K562 (cell line): Measurements from ENCODE around the gene MAP7D1. TPM values are rescaled to one million over a fixed set of nuclear protein-coding genes. Genes with fewer than 3 reads are reported as not detected.
A peak's percentile ranks its signal among the peaks of the same experiment; 100 is the strongest.

ENCODE experiments used
- AFF1 ChIP-seq, 2 experiments: fragments of 450-650 bp; IDR thresholded peaks; 2 replicates each; pipeline ENCODE4 v1.6.1; 2018; ENCODE audit warnings: mild to moderate bottlenecking in 2 of 2, low read depth in 1 of 2; ENCODE audit not compliant: partially characterized antibody in 2 of 2
- CREB5 ChIP-seq: fragments of 250-450 bp; sonication (Bioruptor Pico); IDR thresholded peaks from 2 replicates; pipeline ENCODE4 v1.5.0; 2020; ENCODE audit warnings: mild to moderate bottlenecking
- HOXB6 ChIP-seq: fragments of 250-450 bp; sonication (Bioruptor Pico); IDR thresholded peaks from 2 replicates; pipeline ENCODE4 v1.5.1; 2022; ENCODE audit warnings: mild to moderate bottlenecking, borderline replicate concordance
- MAZ ChIP-seq, 2 experiments: fragments of 450-650 bp in 1 of 2; sonication (generic) in 1 of 2; formaldehyde crosslinking; IDR thresholded peaks in 1 of 2; conservative IDR thresholded peaks in 1 of 2; 2 replicates each; pipeline versions ENCODE4 v1.4.0 to v1.5.0; 2020; ENCODE audit warnings: mild to moderate bottlenecking in 1 of 2, missing genetic modification reagents in 1 of 2
- NFRKB ChIP-seq: fragments of 450-650 bp; IDR thresholded peaks from 2 replicates; pipeline ENCODE4 v1.6.1; 2016; ENCODE audit warnings: low read depth
- NR2C2 ChIP-seq, 2 experiments: fragments of 200-800 bp in 1 of 2; sonication (Bioruptor generic) in 1 of 2; sonication (generic) in 1 of 2; formaldehyde crosslinking in 1 of 2; IDR thresholded peaks; 2 replicates each; pipeline versions ENCODE4 v1.6.1 to v1.8.0; 2016 to 2022; ENCODE audit warnings: mild to moderate bottlenecking in 1 of 2, missing compliant biosample characterization in 1 of 2, missing genetic modification characterization in 1 of 2, missing genetic modification reagents in 1 of 2
- PML ChIP-seq: IDR thresholded peaks from 2 replicates; pipeline ENCODE4 v1.6.1; 2012; ENCODE audit warnings: low read length, inconsistent platforms
- RFX5 ChIP-seq: IDR thresholded peaks from 2 replicates; pipeline ENCODE4 v1.6.1; 2011; ENCODE audit warnings: low read depth, mild to moderate bottlenecking, improper control_type of control experiment, low read length
- SMAD1 ChIP-seq: fragments of 150-350 bp; IDR thresholded peaks from 2 replicates; pipeline ENCODE4 v1.6.1; 2014; ENCODE audit warnings: low read length, low read depth; ENCODE audit not compliant: partially characterized antibody
- SMARCB1 ChIP-seq: IDR thresholded peaks from 2 replicates; pipeline ENCODE4 v1.6.1; 2011; ENCODE audit warnings: improper control_type of control experiment, low read depth; ENCODE audit not compliant: insufficient read length
- ZBED1 ChIP-seq: IDR thresholded peaks from 2 replicates; pipeline ENCODE4 v1.6.1; 2014
- ZNF583 ChIP-seq: fragments of 250-450 bp; sonication (Bioruptor Pico); IDR thresholded peaks from 2 replicates; pipeline ENCODE4 v1.4.0; 2020
- polyA plus RNA-seq, 8 experiments: library from polyadenylated mRNA; depleted of rRNA in 4 of 8; stranded (reverse) in 5 of 8; unstranded in 3 of 8; fragments of >200 nt; fragmentation: Nextera tagmentation in 2 of 8; fragmentation: Illumina TruSeq in 1 of 8; extraction: Ambion mirVana in 2 of 8; extraction: Trizol in 1 of 8; gene quantifications; 2 replicates each; pipeline versions ENCODE4 v1.2.1 to v1.2.3, GENCODE V29; 2011 to 2014; ENCODE audit warnings: inconsistent platforms in 1 of 8, missing spikeins in 1 of 8
- total RNA-seq, 7 experiments: library from RNA; depleted of rRNA in 6 of 7; stranded (reverse); fragments of >200 nt in 6 of 7; fragmentation: Illumina TruSeq in 2 of 7; extraction: Trizol in 2 of 7; gene quantifications; 2 replicates each; pipeline versions ENCODE4 v1.2.1 to v1.2.3, GENCODE V29; 2011 to 2021; ENCODE audit warnings: low replicate concordance in 1 of 7
- TF ChIP-seq, protein P1 (sequence below), 2 experiments: fragments of 200-800 bp in 1 of 2; sonication (Bioruptor generic) in 1 of 2; sonication (generic) in 1 of 2; formaldehyde crosslinking in 1 of 2; IDR thresholded peaks in 1 of 2; conservative IDR thresholded peaks in 1 of 2; 2 replicates each; pipeline versions ENCODE4 v1.5.0 to v1.6.1; 2016 to 2020; ENCODE audit warnings: missing compliant biosample characterization in 1 of 2, missing genetic modification characterization in 1 of 2, missing genetic modification reagents in 1 of 2
- TF ChIP-seq, protein P2 (sequence below): fragments of 450-650 bp; IDR thresholded peaks from 2 replicates; pipeline ENCODE4 v1.6.1; 2017; ENCODE audit warnings: mild to moderate bottlenecking, moderate library complexity
- TF ChIP-seq, protein P3 (sequence below): fragments of 450-650 bp; formaldehyde crosslinking; IDR thresholded peaks from 2 replicates; pipeline ENCODE4 v1.4.0; 2020; ENCODE audit warnings: mild to moderate bottlenecking, moderate library complexity

The MAP7D1 gene
- total and polyA plus RNA-seq, 9 of the 15 experiments (the other 6 are each of a cell fraction or from before 2014, with no cell fraction given) = 3.6 to 108 (median 34.5) TPM

DNA sequence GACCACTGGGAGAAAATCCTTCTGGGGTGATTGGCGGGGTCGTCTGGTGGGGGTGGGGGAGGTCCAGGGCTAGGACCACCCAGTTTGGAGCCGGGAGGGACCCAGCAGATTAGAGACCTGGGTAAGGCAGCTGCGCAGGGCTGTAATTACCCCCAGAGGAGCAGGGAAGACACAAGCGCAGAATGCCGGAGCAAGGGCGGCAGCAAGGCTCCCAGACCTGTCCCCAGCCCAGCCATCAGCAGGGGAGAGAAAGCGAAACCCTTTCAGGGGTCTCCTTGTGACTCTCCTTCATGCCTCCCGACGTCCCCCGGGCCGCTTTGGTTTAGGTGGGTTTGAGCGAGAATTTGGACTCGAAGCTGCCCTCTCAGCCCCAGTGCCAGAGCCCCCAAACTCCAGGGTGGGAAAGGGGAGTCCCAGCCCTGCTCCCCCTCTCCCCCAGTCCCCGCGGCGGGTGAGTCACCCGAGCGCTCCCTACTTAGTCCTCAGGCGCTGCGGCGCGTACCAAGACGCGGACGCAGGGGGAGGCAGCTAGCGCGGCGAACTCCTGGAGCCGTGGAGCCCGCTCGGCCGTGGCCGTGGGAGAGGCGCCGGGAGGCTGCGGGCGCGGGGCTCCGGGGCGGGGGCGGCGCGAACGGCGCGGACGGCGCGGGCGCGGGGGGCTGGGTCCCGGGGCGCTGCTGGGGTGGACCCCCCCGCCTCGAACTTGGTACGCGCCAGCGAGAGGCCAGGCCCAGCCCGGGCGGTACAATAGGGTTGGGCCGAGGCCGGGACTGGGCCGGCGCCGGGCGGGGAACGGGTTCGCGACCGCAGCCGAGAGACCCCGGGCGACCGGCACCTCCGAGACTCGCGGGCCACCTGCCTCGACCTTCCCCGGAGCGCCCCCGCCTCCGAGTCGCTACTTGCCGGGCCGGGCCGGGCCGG is at the start of gene MAP7D1 (continued):
- TF ChIP-seq MAZ (CRISPR knock-in tag; conservative IDR thresholded peaks at IDR 0.05 in 1 of 2, IDR thresholded peaks at IDR 0.05 in 1 of 2) (peak; percentile 76 to 85), HOXB6 (CRISPR knock-in tag) (no peak), SMARCB1 (peak; percentile 57), ZNF583 (CRISPR knock-in tag) (0 out of 2 replicates have a peak, but pooled peaks have one; percentile 20), SMAD1 (peak; percentile 49), NFRKB (peak; percentile 39; the same call in 1 of the 2 replicates), RFX5 (no peak), AFF1 (IDR thresholded peaks at IDR 0.05; ENCODE audit: low read depth in 1 of 2, partially characterized antibody in 2 of 2) (no peak), NR2C2 (CRISPR knock-in tag; IDR thresholded peaks at IDR 0.05) (no peak), NR2C2 (tag; IDR thresholded peaks at IDR 0.05) (peak; percentile 61), PML (peak; percentile 66; the same call in 1 of the 2 replicates), ZBED1 (no peak; the same call in 1 of the 2 replicates), CREB5 (no peak)
- TF ChIP-seq, protein P1, sequence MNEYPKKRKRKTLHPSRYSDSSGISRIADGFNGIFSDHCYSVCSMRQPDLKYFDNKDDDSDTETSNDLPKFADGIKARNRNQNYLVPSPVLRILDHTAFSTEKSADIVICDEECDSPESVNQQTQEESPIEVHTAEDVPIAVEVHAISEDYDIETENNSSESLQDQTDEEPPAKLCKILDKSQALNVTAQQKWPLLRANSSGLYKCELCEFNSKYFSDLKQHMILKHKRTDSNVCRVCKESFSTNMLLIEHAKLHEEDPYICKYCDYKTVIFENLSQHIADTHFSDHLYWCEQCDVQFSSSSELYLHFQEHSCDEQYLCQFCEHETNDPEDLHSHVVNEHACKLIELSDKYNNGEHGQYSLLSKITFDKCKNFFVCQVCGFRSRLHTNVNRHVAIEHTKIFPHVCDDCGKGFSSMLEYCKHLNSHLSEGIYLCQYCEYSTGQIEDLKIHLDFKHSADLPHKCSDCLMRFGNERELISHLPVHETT (CRISPR knock-in tag; conservative IDR thresholded peaks at IDR 0.05 in 1 of 2, IDR thresholded peaks at IDR 0.05 in 1 of 2) = peak in 1 of 2 experiments; percentile 44; a peak in 1 of 4 replicates
- TF ChIP-seq, protein P2, sequence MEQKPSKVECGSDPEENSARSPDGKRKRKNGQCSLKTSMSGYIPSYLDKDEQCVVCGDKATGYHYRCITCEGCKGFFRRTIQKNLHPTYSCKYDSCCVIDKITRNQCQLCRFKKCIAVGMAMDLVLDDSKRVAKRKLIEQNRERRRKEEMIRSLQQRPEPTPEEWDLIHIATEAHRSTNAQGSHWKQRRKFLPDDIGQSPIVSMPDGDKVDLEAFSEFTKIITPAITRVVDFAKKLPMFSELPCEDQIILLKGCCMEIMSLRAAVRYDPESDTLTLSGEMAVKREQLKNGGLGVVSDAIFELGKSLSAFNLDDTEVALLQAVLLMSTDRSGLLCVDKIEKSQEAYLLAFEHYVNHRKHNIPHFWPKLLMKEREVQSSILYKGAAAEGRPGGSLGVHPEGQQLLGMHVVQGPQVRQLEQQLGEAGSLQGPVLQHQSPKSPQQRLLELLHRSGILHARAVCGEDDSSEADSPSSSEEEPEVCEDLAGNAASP = no peak
- TF ChIP-seq, protein P3, sequence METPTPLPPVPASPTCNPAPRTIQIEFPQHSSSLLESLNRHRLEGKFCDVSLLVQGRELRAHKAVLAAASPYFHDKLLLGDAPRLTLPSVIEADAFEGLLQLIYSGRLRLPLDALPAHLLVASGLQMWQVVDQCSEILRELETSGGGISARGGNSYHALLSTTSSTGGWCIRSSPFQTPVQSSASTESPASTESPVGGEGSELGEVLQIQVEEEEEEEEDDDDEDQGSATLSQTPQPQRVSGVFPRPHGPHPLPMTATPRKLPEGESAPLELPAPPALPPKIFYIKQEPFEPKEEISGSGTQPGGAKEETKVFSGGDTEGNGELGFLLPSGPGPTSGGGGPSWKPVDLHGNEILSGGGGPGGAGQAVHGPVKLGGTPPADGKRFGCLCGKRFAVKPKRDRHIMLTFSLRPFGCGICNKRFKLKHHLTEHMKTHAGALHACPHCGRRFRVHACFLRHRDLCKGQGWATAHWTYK (CRISPR knock-in tag) = peak; percentile 76
